DMS79 (cell line): Measurements from ENCODE around the gene KRTAP10-7.
"Not testable (repeated sequence)": the region's sequence is repeated elsewhere in the genome, so short reads cannot be mapped to it uniquely, and the experiment has no call there.

Experiments used
- DNase-seq: peaks from one replicate; lab custom pipeline; 2025; lab: John Stamatoyannopoulos, UW

KRTAP10-7 gene

DNA sequence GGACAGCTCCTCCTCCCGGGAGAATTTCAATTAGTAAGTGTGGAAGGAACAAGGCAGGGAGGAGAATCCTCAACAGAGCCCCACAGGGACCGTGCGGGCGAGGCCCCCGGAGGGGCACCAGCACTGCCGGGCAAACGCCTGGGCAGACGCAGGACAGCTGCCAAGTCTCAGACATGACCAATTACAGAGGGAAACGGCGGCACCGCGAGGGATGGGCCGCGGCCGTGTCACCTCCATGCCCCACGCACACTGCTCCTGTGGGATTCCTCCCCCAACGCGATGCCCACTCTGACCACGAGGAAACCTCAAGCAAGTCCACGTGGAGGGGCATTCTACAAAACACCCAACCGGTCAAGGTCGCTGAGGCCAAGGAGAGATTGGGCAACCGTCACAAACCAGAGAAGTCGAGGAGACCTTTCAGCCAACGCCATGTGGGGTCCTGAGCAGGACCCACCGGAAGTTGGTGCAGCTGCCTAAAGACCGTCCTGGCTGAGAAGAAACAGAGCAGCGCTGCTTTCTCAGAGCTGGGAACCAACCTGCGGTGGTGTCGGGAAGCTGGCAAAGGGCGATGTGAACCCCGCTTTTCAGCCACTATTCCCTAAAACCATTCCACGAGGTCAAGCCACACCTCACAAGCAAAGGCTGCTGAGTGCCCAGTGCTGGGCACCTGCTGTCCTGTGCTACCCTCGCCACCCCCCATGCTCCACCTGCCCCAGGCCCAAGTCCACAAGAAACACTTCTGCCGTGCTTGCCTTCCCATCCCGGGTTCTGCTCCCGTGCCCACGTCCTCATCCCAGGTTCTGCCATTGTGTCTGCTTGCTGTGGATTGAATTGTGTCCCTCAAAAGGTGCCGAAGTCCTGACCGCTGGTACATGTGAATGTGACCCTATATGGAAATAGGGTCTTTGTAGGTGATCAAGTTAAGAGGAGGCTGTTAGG is 28.3 kb upstream of the KRTAP10-7 start:
- no peak for DNase-seq

DNA sequence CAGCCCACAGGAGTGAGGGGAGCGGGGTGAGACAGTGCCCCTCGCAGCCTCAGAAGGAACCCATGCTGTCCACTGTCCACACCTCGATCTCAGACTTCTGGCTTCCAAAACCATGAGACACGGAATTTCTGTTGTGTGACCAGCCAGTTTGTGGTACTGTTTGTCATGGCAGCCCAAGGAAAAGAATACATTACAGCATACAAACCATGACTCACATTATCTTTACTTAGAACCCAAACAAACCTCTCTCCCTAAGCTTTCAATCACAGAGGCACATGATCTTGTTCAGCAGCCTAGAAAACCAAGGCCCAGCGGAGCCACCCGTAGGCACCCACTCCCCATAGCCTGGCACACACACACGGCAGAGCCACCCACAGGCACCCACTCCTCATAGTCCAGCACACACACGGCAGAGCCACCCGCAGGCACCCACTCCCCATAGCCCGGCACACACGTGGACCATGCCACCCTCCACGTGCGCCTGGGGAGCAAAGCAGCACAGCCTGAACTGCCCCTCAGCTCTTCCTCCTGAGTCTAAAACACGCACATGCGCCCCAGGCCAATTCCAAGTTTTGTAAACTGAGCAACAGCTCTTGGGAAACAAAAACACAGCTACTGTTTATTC is 27.3 kb upstream of the KRTAP10-7 start:
- DNase-seq, result no peak

DNA sequence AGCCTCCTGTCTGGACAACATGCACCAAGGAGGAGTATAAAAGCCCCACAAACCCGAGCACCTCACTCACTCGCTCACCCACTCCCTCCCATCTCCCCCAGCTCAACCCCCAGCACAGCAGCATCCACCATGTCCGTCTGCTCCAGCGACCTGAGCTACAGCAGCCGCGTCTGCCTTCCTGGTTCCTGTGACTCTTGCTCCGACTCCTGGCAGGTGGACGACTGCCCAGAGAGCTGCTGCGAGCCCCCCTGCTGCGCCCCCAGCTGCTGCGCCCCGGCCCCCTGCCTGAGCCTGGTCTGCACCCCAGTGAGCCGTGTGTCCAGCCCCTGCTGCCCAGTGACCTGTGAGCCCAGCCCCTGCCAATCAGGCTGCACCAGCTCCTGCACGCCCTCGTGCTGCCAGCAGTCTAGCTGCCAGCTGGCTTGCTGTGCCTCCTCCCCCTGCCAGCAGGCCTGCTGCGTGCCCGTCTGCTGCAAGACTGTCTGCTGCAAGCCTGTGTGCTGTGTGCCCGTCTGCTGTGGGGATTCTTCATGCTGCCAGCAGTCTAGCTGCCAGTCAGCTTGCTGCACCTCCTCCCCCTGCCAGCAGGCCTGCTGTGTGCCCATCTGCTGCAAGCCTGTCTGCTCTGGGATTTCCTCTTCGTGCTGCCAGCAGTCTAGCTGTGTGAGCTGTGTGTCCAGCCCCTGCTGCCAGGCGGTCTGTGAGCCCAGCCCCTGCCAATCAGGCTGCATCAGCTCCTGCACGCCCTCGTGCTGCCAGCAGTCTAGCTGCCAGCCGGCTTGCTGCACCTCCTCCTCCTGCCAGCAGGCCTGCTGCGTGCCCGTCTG is 26.6 kb upstream of the KRTAP10-7 start, which contains the start of gene KRTAP10-4:
TSS of gene KRTAP10-4 (plus strand) at position 100 of the 827 bp plus-strand sequence. CDS start at position 130, 30 bp downstream.
- DNase-seq, result not testable (repeated sequence)

DNA sequence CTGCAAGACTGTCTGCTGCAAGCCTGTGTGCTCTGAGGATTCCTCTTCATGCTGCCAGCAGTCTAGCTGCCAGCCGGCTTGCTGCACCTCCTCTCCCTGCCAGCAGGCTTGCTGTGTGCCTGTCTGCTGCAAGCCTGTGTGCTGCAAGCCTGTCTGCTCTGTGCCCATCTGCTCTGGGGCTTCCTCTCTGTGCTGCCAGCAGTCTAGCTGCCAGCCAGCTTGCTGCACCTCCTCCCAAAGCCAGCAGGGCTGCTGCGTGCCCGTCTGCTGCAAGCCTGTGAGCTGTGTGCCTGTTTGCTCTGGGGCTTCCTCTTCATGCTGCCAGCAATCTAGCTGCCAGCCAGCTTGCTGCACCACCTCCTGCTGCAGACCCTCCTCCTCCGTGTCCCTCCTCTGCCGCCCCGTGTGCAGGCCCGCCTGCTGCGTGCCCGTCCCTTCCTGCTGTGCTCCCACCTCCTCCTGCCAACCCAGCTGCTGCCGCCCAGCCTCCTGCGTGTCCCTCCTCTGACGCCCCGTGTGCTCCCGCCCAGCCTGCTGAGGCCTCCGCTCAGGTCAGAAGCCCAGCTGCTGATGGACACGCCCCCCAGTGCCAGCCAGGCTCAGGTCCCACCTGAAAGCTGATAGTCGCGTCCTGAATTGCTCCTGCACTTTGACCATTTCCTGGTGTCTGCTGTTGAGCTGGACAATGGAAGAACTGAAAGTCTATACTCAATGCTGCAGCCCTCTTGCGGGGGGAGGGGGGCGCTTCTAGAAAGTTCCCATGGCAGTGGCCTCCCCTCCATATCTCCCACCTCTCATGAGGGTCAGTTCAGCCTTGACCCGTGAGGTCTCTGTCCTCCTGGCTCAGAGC is 25.7 kb upstream of the KRTAP10-7 start:
- no peak for DNase-seq

DNA sequence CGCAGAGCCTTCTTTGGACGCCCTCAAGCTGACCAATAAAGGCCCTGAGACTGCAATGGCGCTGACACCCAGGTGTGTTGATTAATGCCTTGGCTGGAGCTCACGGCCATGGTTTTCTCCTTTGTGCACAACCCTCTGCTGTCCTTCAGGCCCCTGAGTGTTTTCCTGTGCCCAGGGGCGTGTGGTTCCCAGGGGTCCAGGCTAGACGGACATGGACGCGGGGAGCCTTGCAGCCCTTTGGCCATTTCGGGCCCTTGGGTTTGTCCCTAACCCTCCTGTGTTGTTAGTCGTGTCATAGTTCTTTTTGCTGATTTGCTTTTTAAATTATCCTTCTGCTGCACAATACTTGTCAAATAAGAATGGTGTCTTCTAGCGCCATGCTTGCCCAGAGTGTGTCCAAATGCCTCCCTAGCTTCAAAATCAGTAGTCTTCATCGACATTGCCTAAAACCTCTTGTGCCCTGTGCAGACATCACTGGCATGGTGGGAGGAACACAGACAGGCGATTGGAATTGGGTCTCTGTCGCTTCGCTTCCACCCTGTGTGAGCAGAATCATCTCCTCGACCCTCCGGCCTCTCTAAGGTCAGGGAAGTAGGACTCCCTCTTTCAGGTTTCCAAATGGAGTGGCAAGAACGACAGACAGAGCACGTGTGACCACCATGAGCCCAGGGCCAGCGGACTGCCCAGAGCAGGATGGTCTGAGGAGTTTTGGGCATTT is 24.9 kb upstream of the KRTAP10-7 start:
- DNase-seq, result no peak

DNA sequence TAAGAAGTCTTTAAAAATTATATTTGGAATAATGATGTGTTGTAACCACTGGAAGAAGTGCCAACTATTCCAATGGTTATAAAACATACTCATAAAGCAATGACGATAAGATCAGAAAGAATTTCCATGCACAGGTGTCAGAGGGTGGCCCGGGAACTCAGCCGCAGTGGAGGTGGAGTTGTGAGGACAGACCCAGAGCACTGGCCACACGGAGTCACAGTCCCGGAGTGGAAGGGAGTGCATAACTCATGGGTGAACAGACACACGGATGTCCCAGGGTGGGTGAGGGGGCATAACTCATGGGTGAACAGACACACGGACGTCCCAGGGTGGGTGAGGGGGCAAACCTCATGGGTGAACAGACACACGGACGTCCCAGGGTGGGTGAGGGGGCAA is 24.4 kb upstream of the KRTAP10-7 start:
- DNase-seq, result no peak

DNA sequence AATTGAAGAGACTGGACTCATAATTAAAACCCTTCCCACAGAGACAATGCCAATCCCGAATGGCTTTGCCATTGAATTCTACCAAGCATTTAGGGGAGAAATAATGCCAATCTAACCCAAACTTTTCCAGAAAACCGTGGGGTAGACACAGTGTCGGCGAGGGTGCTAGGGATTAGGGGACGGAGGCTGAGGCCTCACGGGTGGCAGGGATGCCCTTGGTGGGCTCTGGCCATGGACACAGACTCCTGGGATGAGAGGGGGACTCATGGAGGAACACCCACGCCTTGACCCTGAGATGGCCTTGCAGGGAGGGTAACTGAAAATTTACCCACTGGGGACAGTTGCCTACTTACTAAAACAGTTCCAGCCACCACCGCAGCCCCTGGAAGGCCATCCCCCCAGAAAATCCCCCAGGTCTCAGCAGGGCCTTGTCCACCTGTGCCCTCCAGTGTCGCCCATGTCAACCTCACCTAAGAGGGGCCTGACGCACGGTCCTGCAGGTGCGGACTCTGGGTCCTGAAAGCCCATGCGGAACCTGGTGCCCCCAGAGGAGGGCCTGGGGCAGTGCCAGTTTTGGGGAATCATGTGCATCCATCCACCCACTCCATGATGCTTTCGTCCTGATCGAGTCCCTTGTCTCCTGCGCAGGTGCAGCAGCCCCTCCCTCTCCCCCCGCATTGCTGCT is 21.9 kb upstream of the KRTAP10-7 start:
- no peak for DNase-seq

DNA sequence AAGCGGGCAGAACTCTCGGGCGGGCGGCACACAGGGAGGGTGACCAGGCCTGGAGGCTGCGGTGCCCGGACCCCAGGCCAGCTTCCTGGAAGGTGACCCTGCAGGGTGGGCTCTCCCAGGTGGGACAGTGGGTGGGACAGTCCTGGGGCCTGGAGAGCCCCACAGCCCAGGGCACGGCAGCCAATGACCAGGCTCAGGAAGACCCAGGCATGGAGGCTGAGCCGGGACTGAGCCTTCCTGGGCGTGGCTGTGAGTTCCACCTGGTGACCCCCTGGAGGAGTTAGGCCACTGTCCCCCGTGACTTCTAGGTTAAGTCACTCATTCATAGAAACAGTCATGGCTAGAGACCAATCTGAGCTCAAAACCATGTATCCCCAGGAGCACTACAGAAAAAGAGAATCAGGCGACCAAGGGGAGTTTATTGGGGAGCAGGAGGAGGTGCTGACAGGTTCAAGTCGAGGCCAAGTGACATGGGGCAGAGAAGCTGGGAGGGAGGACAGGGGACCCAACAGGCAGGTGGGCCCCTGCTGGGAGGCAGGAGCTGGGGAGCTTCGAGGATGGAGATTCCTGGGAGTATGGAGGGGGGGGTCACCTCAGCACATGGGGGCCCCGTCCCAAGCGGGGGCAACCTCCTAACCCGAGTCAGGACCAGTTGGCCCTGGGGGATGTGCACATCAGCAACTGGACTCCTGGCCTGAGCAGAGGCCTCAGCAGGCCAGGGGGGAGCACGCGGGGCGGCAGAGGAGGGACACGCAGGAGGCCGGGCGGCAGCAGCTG is 21.2 kb upstream of the KRTAP10-7 start:
- DNase-seq, result no peak

DNA sequence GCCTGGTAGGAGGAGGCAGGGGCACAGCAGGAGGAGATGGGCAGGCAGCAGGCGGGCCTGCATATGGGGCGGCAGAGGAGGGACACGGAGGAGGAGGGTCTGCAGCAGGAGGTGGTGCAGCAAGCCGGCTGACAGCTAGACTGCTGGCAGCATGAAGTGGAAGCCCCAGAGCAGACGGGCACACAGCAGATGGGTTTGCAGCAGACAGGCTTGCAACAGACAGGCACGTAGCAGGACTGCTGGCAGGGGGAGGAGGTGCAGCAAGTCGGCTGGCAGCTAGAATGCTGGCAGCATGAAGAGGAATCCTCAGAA is 20.6 kb upstream of the KRTAP10-7 start:
- no peak for DNase-seq

DNA sequence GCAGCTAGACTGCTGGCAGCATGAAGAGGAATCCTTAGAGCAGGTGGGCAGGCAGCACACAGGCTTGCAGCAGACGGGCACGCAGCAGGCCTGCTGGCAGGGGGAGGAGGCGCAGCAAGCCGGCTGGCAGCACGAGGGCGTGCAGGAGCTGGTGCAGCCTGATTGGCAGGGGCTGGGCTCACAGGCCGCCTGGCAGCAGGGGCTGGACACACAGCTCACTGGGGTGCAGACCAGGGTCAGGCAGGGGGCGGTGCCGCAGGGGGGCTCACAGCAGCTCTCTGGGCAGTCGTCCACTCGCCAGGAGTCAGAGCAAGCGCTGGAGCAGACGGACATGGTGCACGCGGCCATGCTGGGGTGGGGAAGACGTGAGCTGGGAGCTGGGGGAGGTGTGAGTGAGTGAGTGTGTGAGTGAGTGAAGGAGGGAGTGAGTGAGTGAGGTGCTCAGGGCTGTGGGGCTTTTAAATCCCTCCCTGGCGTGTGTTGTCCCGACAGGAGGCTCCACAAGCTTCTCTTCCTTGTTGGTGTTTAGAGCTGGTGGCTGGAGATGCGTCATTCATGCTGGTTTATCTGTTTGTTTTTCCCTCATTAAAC is 20.1 kb upstream of the KRTAP10-7 start, which contains the start of gene KRTAP10-5:
TSS of gene KRTAP10-5 (minus strand) at position 374 of the 591 bp plus-strand sequence. CDS start at position 348, 26 bp downstream.
- DNase-seq, result not testable (repeated sequence)

DNA sequence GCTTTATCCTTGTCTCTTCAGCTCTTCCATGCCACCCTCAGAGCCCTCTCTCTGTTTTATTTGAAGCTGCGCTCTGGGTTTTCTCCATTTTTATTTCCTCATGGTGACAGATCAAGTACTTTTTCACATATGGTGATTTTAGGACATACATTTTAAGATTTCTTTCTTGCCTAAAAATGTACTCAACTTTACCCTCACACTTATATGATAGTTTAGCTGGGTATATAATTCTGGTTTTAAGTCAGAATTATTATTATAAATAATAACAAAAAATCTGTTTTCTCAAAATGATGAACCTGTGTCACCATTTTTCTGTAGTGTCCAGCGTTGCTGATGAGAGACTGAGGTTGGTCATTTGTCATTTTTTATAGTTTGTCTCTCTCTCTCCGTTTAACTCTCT is 19.2 kb upstream of the KRTAP10-7 start:
- DNase-seq, result no peak

DNA sequence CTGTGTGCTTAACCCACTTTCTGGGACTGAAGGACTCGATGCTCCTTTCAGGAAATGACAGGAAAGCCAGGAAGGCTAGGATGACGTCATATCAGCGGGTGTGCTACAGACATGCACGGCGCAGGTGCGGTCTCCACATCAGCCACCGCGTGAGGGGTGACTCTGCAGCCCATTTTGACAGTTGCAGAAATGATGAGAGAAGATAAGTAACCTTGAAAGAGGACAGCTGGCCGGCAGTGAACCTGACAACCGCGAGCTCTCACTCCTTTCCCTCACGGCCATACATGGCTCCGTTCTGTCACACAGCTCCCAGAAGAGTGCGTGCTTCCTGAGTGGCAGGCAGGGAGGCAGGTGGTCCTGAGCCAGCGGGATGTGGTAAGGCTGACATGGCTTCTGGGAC is 18.3 kb upstream of the KRTAP10-7 start:
- DNase-seq, result no peak

DNA sequence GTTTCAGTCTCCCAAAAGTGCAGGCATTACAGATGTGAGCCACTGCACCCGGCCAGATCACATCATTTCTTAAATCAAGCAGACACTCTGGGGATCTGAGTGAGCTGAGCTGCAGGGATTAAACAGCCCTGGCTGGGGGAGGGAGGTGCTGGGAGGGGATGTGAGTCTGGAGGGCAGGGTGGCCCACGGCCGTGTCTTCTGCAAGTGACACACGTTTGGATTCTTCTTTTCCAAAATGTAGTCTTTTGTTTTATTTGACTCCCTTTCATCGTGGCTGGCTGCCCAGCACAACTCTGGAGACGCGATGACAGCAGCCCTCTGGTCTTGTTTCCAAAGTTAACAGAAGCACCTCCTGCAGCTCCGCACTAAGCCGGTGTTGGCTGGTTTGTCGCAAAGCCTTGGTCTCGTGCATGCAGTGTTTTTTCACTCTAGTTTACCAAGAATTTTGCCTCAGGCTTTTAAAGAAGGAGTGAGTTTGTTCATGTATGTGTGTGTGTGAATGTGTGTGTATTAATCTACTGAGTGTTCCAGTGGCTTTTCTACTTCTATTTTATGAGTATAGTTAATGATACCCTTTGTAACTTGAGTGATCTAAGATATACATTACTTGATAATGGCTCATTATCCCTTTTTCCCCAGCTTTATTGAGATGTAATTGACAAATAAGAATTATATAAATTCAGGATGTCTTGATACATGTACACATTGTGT is 17.2 kb upstream of the KRTAP10-7 start:
- DNase-seq, result no peak

DNA sequence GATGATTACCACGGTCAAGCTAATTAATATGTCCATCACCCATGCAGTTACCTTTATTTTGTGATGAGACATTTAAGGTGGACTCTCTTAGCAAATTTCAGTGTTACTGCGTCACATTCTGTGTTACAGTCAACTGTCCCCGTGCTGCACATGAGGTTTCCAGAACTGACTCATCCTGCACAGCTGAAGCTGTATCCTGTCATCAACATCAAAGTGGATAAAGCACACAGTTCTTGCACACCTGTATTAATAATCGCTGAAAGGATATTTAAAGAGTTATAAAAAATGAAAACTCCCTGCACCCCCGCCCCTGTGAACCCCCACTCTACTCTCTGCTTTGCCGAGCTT is 16.6 kb upstream of the KRTAP10-7 start:
- no peak for DNase-seq

DNA sequence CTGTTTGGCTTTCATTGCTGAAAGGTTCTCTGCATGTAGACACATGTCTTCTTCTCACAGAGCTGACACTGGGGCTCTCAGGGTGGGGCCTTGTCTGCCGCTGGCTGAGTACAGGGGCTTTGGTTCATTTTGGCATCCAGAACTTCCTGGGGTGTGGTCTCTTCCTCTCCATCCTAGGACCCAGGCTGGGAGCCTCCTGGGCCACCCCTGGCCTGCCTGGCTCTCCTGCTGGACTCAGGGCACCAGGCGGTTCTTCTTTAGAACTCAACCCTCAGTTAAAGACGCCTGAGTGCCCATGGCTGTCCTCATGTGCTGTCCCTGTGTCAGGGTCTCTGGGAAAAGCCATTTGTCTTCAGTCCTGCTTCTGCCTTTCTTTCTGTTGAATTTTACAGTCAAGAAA is 14.5 kb upstream of the KRTAP10-7 start:
- no peak for DNase-seq

DNA sequence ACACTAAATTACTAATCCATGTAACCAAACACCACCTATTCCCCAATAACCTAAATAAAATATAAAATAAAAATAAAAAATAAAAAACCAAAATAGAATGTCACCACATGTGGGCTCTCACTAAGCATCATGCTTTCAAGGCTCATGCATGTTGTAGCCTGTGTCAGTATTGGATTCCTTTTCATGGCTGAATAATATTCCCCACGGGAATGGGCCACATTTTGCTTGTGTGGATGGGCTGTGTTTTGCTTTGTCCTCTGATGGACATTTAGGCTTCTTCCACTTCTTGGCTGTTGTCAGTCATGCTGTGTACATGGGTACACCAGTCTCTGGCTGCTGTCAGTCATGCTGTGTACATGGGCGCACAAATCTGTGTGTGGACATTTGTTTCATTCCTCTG is 11.3 kb upstream of the KRTAP10-7 start:
- no peak for DNase-seq

DNA sequence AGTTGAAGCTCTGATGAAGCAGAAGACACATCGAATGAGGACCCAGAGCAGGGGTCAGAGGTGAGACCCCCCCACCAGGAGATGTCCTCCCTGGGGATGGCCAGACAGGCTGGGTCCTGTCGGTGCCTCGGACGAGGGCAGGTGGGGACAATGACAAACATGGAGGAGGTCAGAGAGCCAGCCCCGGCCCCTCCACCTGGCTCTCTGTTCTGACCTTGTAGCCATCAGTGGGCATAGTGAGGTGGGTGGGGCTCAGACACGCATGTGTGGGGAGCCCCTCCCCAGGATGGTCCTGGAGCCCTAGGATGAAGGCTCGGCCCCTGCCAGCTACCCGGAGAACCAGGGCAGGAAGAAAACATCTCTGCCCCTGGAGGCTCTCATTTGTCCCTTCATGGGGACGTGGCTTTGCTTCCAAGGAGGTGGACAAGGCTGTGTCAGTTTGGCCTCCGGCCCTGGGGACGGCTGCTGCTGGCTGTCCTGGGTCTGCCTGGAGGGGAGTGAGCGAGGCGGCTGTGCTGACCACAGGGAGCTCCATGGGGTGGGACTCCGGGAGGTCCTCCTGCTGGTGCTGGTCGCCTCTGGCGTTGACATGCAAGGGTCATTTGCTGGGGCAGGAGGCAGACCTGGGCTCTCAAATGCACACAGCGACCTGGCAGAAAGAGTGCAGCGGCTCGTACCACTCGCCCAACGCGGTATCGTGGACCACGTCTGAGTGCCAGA is 10.7 kb upstream of the KRTAP10-7 start:
- DNase-seq, result no peak

DNA sequence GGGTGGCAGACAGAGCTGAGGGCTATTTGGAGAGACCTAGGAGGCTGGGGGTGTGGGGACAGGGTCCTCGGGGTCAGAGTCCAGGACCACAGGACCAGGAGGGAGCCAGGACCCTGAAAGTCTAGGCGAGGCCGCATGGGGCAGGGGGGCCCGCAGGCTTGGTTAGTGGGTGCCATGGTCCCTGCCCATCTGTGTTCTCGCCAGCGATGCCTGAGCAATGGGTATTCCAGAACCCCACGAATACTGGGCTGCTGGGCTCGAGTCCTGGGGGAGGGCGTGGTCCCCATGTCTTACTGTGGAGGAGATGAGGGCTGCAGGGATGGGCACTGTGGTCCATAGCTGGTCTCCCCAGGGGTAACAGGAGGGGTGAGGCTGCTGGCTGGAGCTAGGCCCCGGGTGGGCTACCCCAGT is 10.1 kb upstream of the KRTAP10-7 start:
- no peak for DNase-seq
